HCT116 (cell line): ENCODE data around the gene ZMYM2. TPM values are rescaled to one million over a fixed set of nuclear protein-coding genes. Genes with fewer than 3 reads are reported as not detected.

Experiments used
- ATAC-seq: fragments of 200-7000 bp; cut with Tn5 transposase; 2 replicates; pipeline ENCODE4 v1.9.1; 2020; ENCODE audit warnings: mild to moderate bottlenecking, moderate library complexity
- BruUV-seq: library from RNA; stranded (reverse); fragments of 400-500 nt; replicated peaks from 2 replicates; lab custom pipeline; 2021; lab: Mats Ljungman, UMichigan
- CTCF ChIA-PET: fragments of 300-600 bp; sonication (Branson Sonifier 250); formaldehyde crosslinking; loops from one replicate; lab custom pipeline; 2021; ENCODE audit warnings: antibody characterized with exemption; lab: Charles Lee
- POLR2A ChIA-PET: fragments of 300-600, 350-600 bp; sonication (Branson Sonifier 250); formaldehyde crosslinking; loops from one replicate; lab custom pipeline; 2021; ENCODE audit warnings: antibody characterized with exemption; lab: Charles Lee
- RAD21 ChIA-PET, 2 experiments: fragments of 300-600 bp; sonication (Branson Sonifier 250); formaldehyde crosslinking; loops; one replicate each; lab custom pipeline; 2023; ENCODE audit warnings: low total read pairs in 2 of 2; ENCODE audit not compliant: uncharacterized antibody in 2 of 2, unreplicated experiment in 2 of 2, low non-redundant PET in 1 of 2; lab: Charles Lee
- DNase-seq: peaks from one replicate; pipeline ENCODE4 v3.0.0-alpha.2; 2010; ENCODE audit warnings: low read depth, low spot score
- H2AFZ ChIP-seq: fragments of 200-600 bp; shearing (Covaris generic), sonication (generic); 2 replicates; pipeline ENCODE4 v1.6.1; 2017; ENCODE audit warnings: low read depth, mixed run types, mixed read lengths, antibody characterized with exemption, low read length; ENCODE audit not compliant: poor library complexity, severe bottlenecking
- H3K27ac ChIP-seq: 2 replicates; pipeline ENCODE4 v1.5.1; 2012; ENCODE audit warnings: low read depth, low read length
- H3K27me3 ChIP-seq: fragments of 200-600 bp; sonication (generic); 2 replicates; pipeline ENCODE4 v1.6.1; 2016; ENCODE audit warnings: mixed run types, low read length, mixed read lengths; ENCODE audit not compliant: insufficient read depth
- H3K36me3 ChIP-seq, 2 experiments: fragments of 200-500 bp in 1 of 2; fragments of 200-600 bp in 1 of 2; sonication (Bioruptor generic) in 1 of 2; sonication (generic) in 1 of 2; 2 replicates each; pipeline versions ENCODE4 v1.5.1 to v1.6.1; 2014 to 2016; ENCODE audit warnings: low read length in 2 of 2, inconsistent platforms in 1 of 2, mixed read lengths in 1 of 2, mixed run types in 1 of 2; ENCODE audit not compliant: insufficient read depth in 2 of 2, control insufficient read depth in 1 of 2
- H3K4me1 ChIP-seq, 2 experiments: fragments of 200-600 bp in 1 of 2; sonication (generic) in 1 of 2; 2 replicates each; pipeline versions ENCODE4 v1.5.1 to v1.6.1; 2012 to 2017; ENCODE audit warnings: low read length in 2 of 2, inconsistent platforms in 1 of 2, mild to moderate bottlenecking in 1 of 2, mixed read lengths in 1 of 2, mixed run types in 1 of 2, moderate library complexity in 1 of 2; ENCODE audit not compliant: insufficient read depth in 2 of 2, control insufficient read depth in 1 of 2
- H3K4me2 ChIP-seq: fragments of 200-600 bp; sonication (generic); 2 replicates; pipeline ENCODE4 v1.6.1; 2017; ENCODE audit warnings: mixed run types, low read length, mixed read lengths
- H3K4me3 ChIP-seq, 2 experiments: fragments of 200-600 bp in 1 of 2; sonication (generic) in 1 of 2; replicated peaks in 1 of 2; 2 replicates each; pipeline ENCODE4 v1.5.1; 2011 to 2016; ENCODE audit warnings: low read length in 2 of 2, control low read depth in 1 of 2, low read depth in 1 of 2, mild to moderate bottlenecking in 1 of 2, mixed read lengths in 1 of 2, mixed run types in 1 of 2
- H3K79me2 ChIP-seq: fragments of 200-600 bp; sonication (generic); 2 replicates; pipeline ENCODE4 v1.6.1; 2017; ENCODE audit warnings: mild to moderate bottlenecking, mixed run types, low read length, moderate library complexity, mixed read lengths; ENCODE audit not compliant: insufficient read depth
- H3K9ac ChIP-seq: fragments of 200-600 bp; sonication (generic); 2 replicates; pipeline ENCODE4 v1.6.1; 2016; ENCODE audit warnings: low read length, mixed read lengths
- H3K9me2 ChIP-seq: fragments of 200-600 bp; sonication (generic), shearing (Covaris generic); 2 replicates; pipeline ENCODE4 v1.6.1; 2017; ENCODE audit warnings: mixed run types, mild to moderate bottlenecking, moderate library complexity; ENCODE audit not compliant: insufficient read depth
- H3K9me3 ChIP-seq, 2 experiments: fragments of 200-500 bp in 1 of 2; fragments of 200-600 bp in 1 of 2; sonication (Bioruptor generic) in 1 of 2; sonication (generic) in 1 of 2; 2 replicates each; pipeline ENCODE4 v1.6.1; 2014 to 2017; ENCODE audit warnings: low read length in 2 of 2, mixed read lengths in 2 of 2, inconsistent platforms in 1 of 2, low read depth in 1 of 2, mild to moderate bottlenecking in 1 of 2, mixed run types in 1 of 2, moderate library complexity in 1 of 2; ENCODE audit not compliant: control insufficient read depth in 1 of 2, insufficient read depth in 1 of 2
- H4K20me1 ChIP-seq: fragments of 200-600 bp; sonication (generic), shearing (Covaris generic); 2 replicates; pipeline ENCODE4 v1.6.1; 2017; ENCODE audit warnings: mixed run types, mild to moderate bottlenecking, moderate library complexity; ENCODE audit not compliant: insufficient read depth
- CBX3 ChIP-seq: IDR thresholded peaks from 2 replicates; pipeline ENCODE4 v1.6.1; 2012; ENCODE audit warnings: low read depth
- CEBPB ChIP-seq: IDR thresholded peaks from 2 replicates; pipeline ENCODE4 v1.6.1; 2012; ENCODE audit warnings: low read depth
- ELF1 ChIP-seq: IDR thresholded peaks from 2 replicates; pipeline ENCODE4 v1.6.1; 2012; ENCODE audit warnings: low read depth, borderline replicate concordance
- JUND ChIP-seq: IDR thresholded peaks from 2 replicates; pipeline ENCODE4 v1.6.1; 2012
- POLR2AphosphoS5 ChIP-seq: IDR thresholded peaks from 2 replicates; pipeline ENCODE4 v1.6.1; 2011; ENCODE audit warnings: mild to moderate bottlenecking, low read depth, low read length, moderate library complexity
- RAD21 ChIP-seq: IDR thresholded peaks from 2 replicates; pipeline ENCODE4 v1.6.1; 2012; ENCODE audit warnings: low read depth, mild to moderate bottlenecking
- SIN3A ChIP-seq: IDR thresholded peaks from 2 replicates; pipeline ENCODE4 v1.6.1; 2012; ENCODE audit warnings: low read depth
- SP1 ChIP-seq: IDR thresholded peaks from 2 replicates; pipeline ENCODE4 v1.6.1; 2012; ENCODE audit warnings: low read depth
- SRF ChIP-seq: IDR thresholded peaks from 2 replicates; pipeline ENCODE4 v1.6.1; 2012; ENCODE audit warnings: low read depth
- YY1 ChIP-seq: IDR thresholded peaks from 2 replicates; pipeline ENCODE4 v1.6.1; 2011; ENCODE audit warnings: low read length, low read depth, moderate library complexity, mild to moderate bottlenecking; ENCODE audit not compliant: insufficient replicate concordance; ENCODE audit errors: extremely low read depth
- intact Hi-C: fragments of 100-400 bp; cut with micrococcal nuclease; formaldehyde crosslinking; loops from 2 replicates; pipeline ENCODE4 v1.10.0; 2022
- total RNA-seq: library from RNA; stranded (reverse); gene quantifications from one replicate; pipeline ENCODE4 v1.2.1, GENCODE V29; 2021; ENCODE audit not compliant: unreplicated experiment
- TF ChIP-seq, protein P1 (sequence below): IDR thresholded peaks from 2 replicates; pipeline ENCODE4 v1.6.1; 2012
- TF ChIP-seq, protein P2 (sequence below): IDR thresholded peaks from 2 replicates; pipeline ENCODE4 v1.6.1; 2011; ENCODE audit warnings: mild to moderate bottlenecking, low read length, moderate library complexity; ENCODE audit not compliant: insufficient replicate concordance; ENCODE audit errors: extremely low read depth
- TF ChIP-seq, protein P3 (sequence below), 3 experiments: fragments of 200-600 bp in 1 of 3; sonication (generic) in 1 of 3; IDR thresholded peaks in 2 of 3; conservative IDR thresholded peaks in 1 of 3; 2 replicates each; pipeline ENCODE4 v1.5.1; 2012 to 2017; ENCODE audit warnings: low read depth in 2 of 3, low read length in 2 of 3, antibody characterized with exemption in 1 of 3, borderline replicate concordance in 1 of 3, control low read depth in 1 of 3, mild to moderate bottlenecking in 1 of 3, mixed read lengths in 1 of 3, mixed run types in 1 of 3, moderate library complexity in 1 of 3; ENCODE audit not compliant: insufficient read depth in 1 of 3

Gene ZMYM2
- total RNA-seq, 1 experiment from 2014 or later, result 53.0 TPM

DNA sequence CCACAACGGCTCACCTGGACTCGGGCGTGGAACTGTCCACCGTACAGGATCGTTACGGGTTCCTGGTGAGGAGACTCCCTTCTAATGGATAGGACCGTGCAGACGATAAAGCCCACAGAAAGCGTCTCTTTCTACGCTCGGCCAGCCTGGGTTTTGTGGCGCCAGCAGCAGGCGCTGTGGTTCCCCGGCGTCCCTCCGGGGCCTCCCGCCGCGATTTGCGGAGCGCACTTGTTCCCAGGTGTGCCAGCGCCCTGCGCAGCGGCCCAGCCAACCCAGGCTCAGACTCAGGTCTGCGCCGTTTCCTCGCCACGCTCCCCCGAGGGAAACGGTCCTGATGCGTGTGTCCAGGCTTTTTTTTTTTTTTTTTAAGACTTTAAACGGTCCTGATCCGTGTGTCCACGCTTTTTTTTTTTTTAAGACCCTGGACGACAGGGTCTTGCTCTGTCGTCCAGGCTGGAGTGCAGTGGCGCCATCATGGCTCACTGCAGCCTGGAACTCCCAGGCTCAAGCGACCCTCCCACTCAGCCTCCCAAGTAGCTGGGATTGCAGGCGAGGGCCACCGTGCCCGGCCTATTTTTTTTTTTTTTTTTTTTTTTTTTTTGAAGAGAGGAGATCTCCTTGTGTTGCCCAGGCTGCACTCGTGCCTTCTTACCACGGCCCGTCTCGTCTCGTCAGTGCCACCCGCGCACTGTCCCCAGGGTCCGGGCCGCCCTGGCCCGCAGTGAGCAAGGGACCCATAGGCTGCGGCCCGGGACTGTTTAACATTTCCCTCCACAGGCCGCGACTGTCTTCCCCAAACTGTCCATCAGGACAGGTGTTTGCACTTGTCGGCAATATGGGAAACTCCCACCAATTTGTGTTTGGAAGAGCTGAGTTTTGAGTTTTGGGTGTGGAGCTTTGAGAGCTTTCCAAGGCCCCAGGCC, 178.5 kb downstream of the ZMYM2 start:
- H3K36me3 ChIP-seq, result no peaks in the 10 kb centered on the region
- CTCF ChIA-PET, result no interaction called here
- POLR2A ChIA-PET, result interaction anchor here (0.7 kb wide), 1 partner anchor 10 kb away, joined by 3 read pairs; no protein-coding TSS in a partner anchor
- peak overlapping the region; percentile 64 for H3K4me2 ChIP-seq
- RAD21 ChIA-PET, result interaction anchor here in 1 of 2 experiments (0.7 kb wide), 1 partner anchor 150 kb away, joined by 3 read pairs; no protein-coding TSS in a partner anchor
- no peak overlapping the region for H3K27ac ChIP-seq
- intact Hi-C loops, result no loop called here
- peaks cover 0 to 6% of the 10 kb centered on the region in 2 experiments; a peak in 1 of 4 replicates for H3K4me1 ChIP-seq
- no peak for DNase-seq
- ATAC-seq, result peak; percentile 93
- no peak overlapping the region for H2AFZ ChIP-seq
- H3K9ac ChIP-seq, result 0 out of 2 replicates have a peak overlapping the region, but pooled peaks have one; percentile 32
- H3K79me2 ChIP-seq, result no peaks in the 10 kb centered on the region
- H3K4me3 ChIP-seq, result peak overlapping the region; percentile 18 to 45; a peak in 3 of 4 replicates
- H3K9me3 ChIP-seq, result no peaks in the 10 kb centered on the region
- no peaks in the 10 kb centered on the region for H3K9me2 ChIP-seq
- TF ChIP-seq, protein P1, sequence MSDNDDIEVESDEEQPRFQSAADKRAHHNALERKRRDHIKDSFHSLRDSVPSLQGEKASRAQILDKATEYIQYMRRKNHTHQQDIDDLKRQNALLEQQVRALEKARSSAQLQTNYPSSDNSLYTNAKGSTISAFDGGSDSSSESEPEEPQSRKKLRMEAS, result no peak
- no peak for TF ChIP-seq ELF1
- TF ChIP-seq, protein P2, sequence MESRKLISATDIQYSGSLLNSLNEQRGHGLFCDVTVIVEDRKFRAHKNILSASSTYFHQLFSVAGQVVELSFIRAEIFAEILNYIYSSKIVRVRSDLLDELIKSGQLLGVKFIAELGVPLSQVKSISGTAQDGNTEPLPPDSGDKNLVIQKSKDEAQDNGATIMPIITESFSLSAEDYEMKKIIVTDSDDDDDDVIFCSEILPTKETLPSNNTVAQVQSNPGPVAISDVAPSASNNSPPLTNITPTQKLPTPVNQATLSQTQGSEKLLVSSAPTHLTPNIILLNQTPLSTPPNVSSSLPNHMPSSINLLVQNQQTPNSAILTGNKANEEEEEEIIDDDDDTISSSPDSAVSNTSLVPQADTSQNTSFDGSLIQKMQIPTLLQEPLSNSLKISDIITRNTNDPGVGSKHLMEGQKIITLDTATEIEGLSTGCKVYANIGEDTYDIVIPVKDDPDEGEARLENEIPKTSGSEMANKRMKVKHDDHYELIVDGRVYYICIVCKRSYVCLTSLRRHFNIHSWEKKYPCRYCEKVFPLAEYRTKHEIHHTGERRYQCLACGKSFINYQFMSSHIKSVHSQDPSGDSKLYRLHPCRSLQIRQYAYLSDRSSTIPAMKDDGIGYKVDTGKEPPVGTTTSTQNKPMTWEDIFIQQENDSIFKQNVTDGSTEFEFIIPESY, result no peak
- TF ChIP-seq POLR2AphosphoS5, result no peak
- TF ChIP-seq, protein P3, sequence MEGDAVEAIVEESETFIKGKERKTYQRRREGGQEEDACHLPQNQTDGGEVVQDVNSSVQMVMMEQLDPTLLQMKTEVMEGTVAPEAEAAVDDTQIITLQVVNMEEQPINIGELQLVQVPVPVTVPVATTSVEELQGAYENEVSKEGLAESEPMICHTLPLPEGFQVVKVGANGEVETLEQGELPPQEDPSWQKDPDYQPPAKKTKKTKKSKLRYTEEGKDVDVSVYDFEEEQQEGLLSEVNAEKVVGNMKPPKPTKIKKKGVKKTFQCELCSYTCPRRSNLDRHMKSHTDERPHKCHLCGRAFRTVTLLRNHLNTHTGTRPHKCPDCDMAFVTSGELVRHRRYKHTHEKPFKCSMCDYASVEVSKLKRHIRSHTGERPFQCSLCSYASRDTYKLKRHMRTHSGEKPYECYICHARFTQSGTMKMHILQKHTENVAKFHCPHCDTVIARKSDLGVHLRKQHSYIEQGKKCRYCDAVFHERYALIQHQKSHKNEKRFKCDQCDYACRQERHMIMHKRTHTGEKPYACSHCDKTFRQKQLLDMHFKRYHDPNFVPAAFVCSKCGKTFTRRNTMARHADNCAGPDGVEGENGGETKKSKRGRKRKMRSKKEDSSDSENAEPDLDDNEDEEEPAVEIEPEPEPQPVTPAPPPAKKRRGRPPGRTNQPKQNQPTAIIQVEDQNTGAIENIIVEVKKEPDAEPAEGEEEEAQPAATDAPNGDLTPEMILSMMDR (IDR thresholded peaks at IDR 0.05 in 2 of 3, conservative IDR thresholded peaks at IDR 0.05 in 1 of 3; ENCODE audit: borderline replicate concordance in 1 of 3, insufficient read depth in 1 of 3, low read depth in 2 of 3, low read length in 2 of 3), result peak in 2 of 3 experiments; percentile 49 to 57; a peak in 3 of 6 replicates
- TF ChIP-seq YY1, result no peak
- TF ChIP-seq CEBPB, result no peak
- TF ChIP-seq JUND, result no peak
- no peak for TF ChIP-seq SP1
- no peak for TF ChIP-seq SRF
- TF ChIP-seq RAD21, result 0 out of 2 replicates have a peak, but pooled peaks have one; percentile 7
- no peak for TF ChIP-seq CBX3
- TF ChIP-seq SIN3A, result no peak
- H3K27me3 ChIP-seq, result no peaks in the 10 kb centered on the region
- BruUV-seq, result no TSS peak
- no peaks in the 10 kb centered on the region for H4K20me1 ChIP-seq
